ENCODE data around the gene FAM13C.

- TF ChIP-seq CTCF (IDR thresholded peaks at IDR 0.05) (no peak), KDM1A (IDR thresholded peaks at IDR 0.05; ENCODE audit: low read depth) (no peak), POLR2A (IDR thresholded peaks at IDR 0.05; ENCODE audit: low read length) (no peak), KDM5A (IDR thresholded peaks at IDR 0.05) (no peak), NR3C1 (IDR thresholded peaks at IDR 0.05) (no peak), MAFK (IDR thresholded peaks at IDR 0.05; ENCODE audit: partially characterized antibody) (no peak), POLR2AphosphoS2 (conservative IDR thresholded peaks at IDR 0.05; ENCODE audit: low read length) (no peak), JUNB (IDR thresholded peaks at IDR 0.05) (no peak)
- TF ChIP-seq, protein P1, sequence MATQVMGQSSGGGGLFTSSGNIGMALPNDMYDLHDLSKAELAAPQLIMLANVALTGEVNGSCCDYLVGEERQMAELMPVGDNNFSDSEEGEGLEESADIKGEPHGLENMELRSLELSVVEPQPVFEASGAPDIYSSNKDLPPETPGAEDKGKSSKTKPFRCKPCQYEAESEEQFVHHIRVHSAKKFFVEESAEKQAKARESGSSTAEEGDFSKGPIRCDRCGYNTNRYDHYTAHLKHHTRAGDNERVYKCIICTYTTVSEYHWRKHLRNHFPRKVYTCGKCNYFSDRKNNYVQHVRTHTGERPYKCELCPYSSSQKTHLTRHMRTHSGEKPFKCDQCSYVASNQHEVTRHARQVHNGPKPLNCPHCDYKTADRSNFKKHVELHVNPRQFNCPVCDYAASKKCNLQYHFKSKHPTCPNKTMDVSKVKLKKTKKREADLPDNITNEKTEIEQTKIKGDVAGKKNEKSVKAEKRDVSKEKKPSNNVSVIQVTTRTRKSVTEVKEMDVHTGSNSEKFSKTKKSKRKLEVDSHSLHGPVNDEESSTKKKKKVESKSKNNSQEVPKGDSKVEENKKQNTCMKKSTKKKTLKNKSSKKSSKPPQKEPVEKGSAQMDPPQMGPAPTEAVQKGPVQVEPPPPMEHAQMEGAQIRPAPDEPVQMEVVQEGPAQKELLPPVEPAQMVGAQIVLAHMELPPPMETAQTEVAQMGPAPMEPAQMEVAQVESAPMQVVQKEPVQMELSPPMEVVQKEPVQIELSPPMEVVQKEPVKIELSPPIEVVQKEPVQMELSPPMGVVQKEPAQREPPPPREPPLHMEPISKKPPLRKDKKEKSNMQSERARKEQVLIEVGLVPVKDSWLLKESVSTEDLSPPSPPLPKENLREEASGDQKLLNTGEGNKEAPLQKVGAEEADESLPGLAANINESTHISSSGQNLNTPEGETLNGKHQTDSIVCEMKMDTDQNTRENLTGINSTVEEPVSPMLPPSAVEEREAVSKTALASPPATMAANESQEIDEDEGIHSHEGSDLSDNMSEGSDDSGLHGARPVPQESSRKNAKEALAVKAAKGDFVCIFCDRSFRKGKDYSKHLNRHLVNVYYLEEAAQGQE (IDR thresholded peaks at IDR 0.05) = no peak
Observed at GRCh38 chr10:59299933-59300332, 62.4 kb downstream of the FAM13C start.
